ENCODE data around the gene UBQLNL. TPM values are rescaled to one million over a fixed set of nuclear protein-coding genes. Genes with fewer than 3 reads are reported as not detected.

UBQLNL gene
- total and polyA plus RNA-seq, 10 of the 15 experiments (the other 5 are each of a cell fraction or from before 2014, with no cell fraction given) = 0.13 to 1.6 (median 0.37) TPM

DNA sequence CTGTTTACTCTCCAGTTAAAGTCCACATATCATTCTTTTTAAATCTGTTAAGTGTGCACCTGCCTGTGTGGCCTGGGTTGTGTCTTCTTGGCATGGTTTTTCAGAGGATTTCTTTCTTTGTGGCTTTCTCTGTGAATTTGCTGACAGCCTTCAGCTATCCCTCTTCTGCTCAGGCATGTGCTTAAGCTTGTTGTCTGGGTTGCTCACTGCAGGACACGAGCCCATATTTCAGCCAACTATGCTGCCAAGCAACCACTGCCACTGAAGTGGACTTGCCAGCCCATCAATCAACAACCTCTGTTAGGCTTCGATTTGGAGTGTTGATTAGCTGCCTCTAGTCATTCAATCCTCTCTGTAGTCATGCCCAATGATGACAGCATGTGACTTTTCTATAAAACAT is 49.0 kb downstream of the UBQLNL start (continued):
- TF ChIP-seq, protein P1, sequence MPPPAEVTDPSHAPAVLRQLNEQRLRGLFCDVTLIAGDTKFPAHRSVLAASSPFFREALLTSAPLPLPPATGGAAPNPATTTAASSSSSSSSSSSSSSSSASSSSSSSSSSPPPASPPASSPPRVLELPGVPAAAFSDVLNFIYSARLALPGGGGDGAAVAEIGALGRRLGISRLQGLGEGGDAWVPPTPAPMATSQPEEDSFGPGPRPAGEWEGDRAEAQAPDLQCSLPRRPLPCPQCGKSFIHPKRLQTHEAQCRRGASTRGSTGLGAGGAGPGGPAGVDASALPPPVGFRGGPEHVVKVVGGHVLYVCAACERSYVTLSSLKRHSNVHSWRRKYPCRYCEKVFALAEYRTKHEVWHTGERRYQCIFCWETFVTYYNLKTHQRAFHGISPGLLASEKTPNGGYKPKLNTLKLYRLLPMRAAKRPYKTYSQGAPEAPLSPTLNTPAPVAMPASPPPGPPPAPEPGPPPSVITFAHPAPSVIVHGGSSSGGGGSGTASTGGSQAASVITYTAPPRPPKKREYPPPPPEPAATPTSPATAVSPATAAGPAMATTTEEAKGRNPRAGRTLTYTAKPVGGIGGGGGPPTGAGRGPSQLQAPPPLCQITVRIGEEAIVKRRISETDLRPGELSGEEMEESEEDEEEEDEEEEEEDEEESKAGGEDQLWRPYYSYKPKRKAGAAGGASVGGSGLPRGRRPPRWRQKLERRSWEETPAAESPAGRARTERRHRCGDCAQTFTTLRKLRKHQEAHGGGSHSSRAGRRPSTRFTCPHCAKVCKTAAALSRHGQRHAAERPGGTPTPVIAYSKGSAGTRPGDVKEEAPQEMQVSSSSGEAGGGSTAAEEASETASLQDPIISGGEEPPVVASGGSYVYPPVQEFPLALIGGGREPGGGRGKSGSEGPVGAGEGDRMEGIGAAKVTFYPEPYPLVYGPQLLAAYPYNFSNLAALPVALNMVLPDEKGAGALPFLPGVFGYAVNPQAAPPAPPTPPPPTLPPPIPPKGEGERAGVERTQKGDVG (CRISPR knock-in tag; IDR thresholded peaks at IDR 0.05) = no peak
- TF ChIP-seq ZNF207 (IDR thresholded peaks at IDR 0.05; ENCODE audit: borderline replicate concordance) = no peak
- no peak for TF ChIP-seq HCFC1 (IDR thresholded peaks at IDR 0.05; ENCODE audit: low read length)
- no peak for TF ChIP-seq PAX8 (IDR thresholded peaks at IDR 0.05)
- no peak for TF ChIP-seq ZNF622 (IDR thresholded peaks at IDR 0.05)
- TF ChIP-seq NFYB (IDR thresholded peaks at IDR 0.05; ENCODE audit: insufficient read depth, low read depth, low read length) = no peak
- TF ChIP-seq TCF12 (IDR thresholded peaks at IDR 0.05; ENCODE audit: low read depth, low read length) = no peak
- no peak for TF ChIP-seq IKZF2 (IDR thresholded peaks at IDR 0.05)
- no peak for TF ChIP-seq POLR2AphosphoS2 (IDR thresholded peaks at IDR 0.05; ENCODE audit: low read depth, low read length)
- no peak for TF ChIP-seq ETV6 (conservative IDR thresholded peaks at IDR 0.05 in 1 of 2, IDR thresholded peaks at IDR 0.05 in 1 of 2; ENCODE audit: borderline replicate concordance in 1 of 2, low read depth in 1 of 2)
- TF ChIP-seq, protein P2, sequence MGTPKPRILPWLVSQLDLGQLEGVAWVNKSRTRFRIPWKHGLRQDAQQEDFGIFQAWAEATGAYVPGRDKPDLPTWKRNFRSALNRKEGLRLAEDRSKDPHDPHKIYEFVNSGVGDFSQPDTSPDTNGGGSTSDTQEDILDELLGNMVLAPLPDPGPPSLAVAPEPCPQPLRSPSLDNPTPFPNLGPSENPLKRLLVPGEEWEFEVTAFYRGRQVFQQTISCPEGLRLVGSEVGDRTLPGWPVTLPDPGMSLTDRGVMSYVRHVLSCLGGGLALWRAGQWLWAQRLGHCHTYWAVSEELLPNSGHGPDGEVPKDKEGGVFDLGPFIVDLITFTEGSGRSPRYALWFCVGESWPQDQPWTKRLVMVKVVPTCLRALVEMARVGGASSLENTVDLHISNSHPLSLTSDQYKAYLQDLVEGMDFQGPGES (IDR thresholded peaks at IDR 0.05) = no peak
- no peak for TF ChIP-seq RUNX3 (IDR thresholded peaks at IDR 0.05; ENCODE audit: low read length)
- no peak for TF ChIP-seq HDAC6 (IDR thresholded peaks at IDR 0.05; ENCODE audit: unreplicated experiment)
- no peak for TF ChIP-seq PAX5 (IDR thresholded peaks at IDR 0.05; ENCODE audit: borderline replicate concordance, low read depth, low read length)

Other genes starting within 250 kb of the UBQLNL start
Only the 7 nearest of the 19 such genes appear.
- gene OR51I1, start 75.2 kb downstream of the UBQLNL start, total RNA-seq (2014; rRNA removed) = 0.11 TPM in 1 of 2 replicates, not detected in the other
- not detected in 2 replicates for gene OR51I1, start 75.2 kb downstream of the UBQLNL start, total RNA-seq (2014; rRNA removed; fragmentation: Illumina TruSeq; extraction: Trizol)
- not detected in 2 replicates for gene OR51I1, start 75.2 kb downstream of the UBQLNL start, total RNA-seq (2021)
- 0.10 and 0.16 TPM in 2 replicates for gene OR51I1, start 75.2 kb downstream of the UBQLNL start, polyA plus RNA-seq (2011; rRNA removed)
- gene OR51I1, start 75.2 kb downstream of the UBQLNL start, polyA plus RNA-seq (2014; fragmentation: Illumina TruSeq; extraction: Trizol) = not detected in 2 replicates
- gene OR51I1, start 75.2 kb downstream of the UBQLNL start, polyA plus RNA-seq (2014; fragmentation: Nextera tagmentation; extraction: Ambion mirVana) = not detected
- not detected in 2 replicates for gene OR51I1, start 75.2 kb downstream of the UBQLNL start, polyA plus RNA-seq (2014; rRNA removed)
- not detected for gene OR51I1, start 75.2 kb downstream of the UBQLNL start, polyA plus RNA-seq (2016; fragmentation: Nextera tagmentation; extraction: Ambion mirVana)
- 0.05 TPM in 1 of 2 replicates, not detected in the other for gene OR51I2, start 67.4 kb downstream of the UBQLNL start, total RNA-seq (2014; rRNA removed)
- not detected in 2 replicates for gene OR51I2, start 67.4 kb downstream of the UBQLNL start, total RNA-seq (2014; rRNA removed; fragmentation: Illumina TruSeq; extraction: Trizol)
- gene OR51I2, start 67.4 kb downstream of the UBQLNL start, total RNA-seq (2021) = not detected in 2 replicates
- not detected in 2 replicates for gene OR51I2, start 67.4 kb downstream of the UBQLNL start, polyA plus RNA-seq (2011; rRNA removed)
- not detected in 2 replicates for gene OR51I2, start 67.4 kb downstream of the UBQLNL start, polyA plus RNA-seq (2014; fragmentation: Illumina TruSeq; extraction: Trizol)
- not detected for gene OR51I2, start 67.4 kb downstream of the UBQLNL start, polyA plus RNA-seq (2014; fragmentation: Nextera tagmentation; extraction: Ambion mirVana)
- gene OR51I2, start 67.4 kb downstream of the UBQLNL start, polyA plus RNA-seq (2014; rRNA removed) = not detected in 2 replicates
- not detected for gene OR51I2, start 67.4 kb downstream of the UBQLNL start, polyA plus RNA-seq (2016; fragmentation: Nextera tagmentation; extraction: Ambion mirVana)
- gene OR52D1, start 28.0 kb downstream of the UBQLNL start, total RNA-seq (2014; rRNA removed) = not detected in 2 replicates
- not detected in 2 replicates for gene OR52D1, start 28.0 kb downstream of the UBQLNL start, total RNA-seq (2014; rRNA removed; fragmentation: Illumina TruSeq; extraction: Trizol)
- not detected in 2 replicates for gene OR52D1, start 28.0 kb downstream of the UBQLNL start, total RNA-seq (2021)
- not detected in 2 replicates for gene OR52D1, start 28.0 kb downstream of the UBQLNL start, polyA plus RNA-seq (2011; rRNA removed)
- gene OR52D1, start 28.0 kb downstream of the UBQLNL start, polyA plus RNA-seq (2014; fragmentation: Illumina TruSeq; extraction: Trizol) = not detected in 2 replicates
- gene OR52D1, start 28.0 kb downstream of the UBQLNL start, polyA plus RNA-seq (2014; fragmentation: Nextera tagmentation; extraction: Ambion mirVana) = not detected
- gene OR52D1, start 28.0 kb downstream of the UBQLNL start, polyA plus RNA-seq (2014; rRNA removed) = not detected in 2 replicates
- gene OR52D1, start 28.0 kb downstream of the UBQLNL start, polyA plus RNA-seq (2016; fragmentation: Nextera tagmentation; extraction: Ambion mirVana) = not detected
- gene UBQLN3, start 6.7 kb downstream of the UBQLNL start, total RNA-seq (2014; rRNA removed) = not detected in 2 replicates
- gene UBQLN3, start 6.7 kb downstream of the UBQLNL start, total RNA-seq (2014; rRNA removed; fragmentation: Illumina TruSeq; extraction: Trizol) = not detected in 2 replicates
- not detected in 2 replicates for gene UBQLN3, start 6.7 kb downstream of the UBQLNL start, total RNA-seq (2021)
- 0.06 TPM in 1 of 2 replicates, not detected in the other for gene UBQLN3, start 6.7 kb downstream of the UBQLNL start, polyA plus RNA-seq (2011; rRNA removed)
- not detected in 2 replicates for gene UBQLN3, start 6.7 kb downstream of the UBQLNL start, polyA plus RNA-seq (2014; fragmentation: Illumina TruSeq; extraction: Trizol)
- not detected for gene UBQLN3, start 6.7 kb downstream of the UBQLNL start, polyA plus RNA-seq (2014; fragmentation: Nextera tagmentation; extraction: Ambion mirVana)
- not detected in 2 replicates for gene UBQLN3, start 6.7 kb downstream of the UBQLNL start, polyA plus RNA-seq (2014; rRNA removed)
- not detected for gene UBQLN3, start 6.7 kb downstream of the UBQLNL start, polyA plus RNA-seq (2016; fragmentation: Nextera tagmentation; extraction: Ambion mirVana)
- gene OR52H1, start 31.8 kb upstream of the UBQLNL start, total RNA-seq (2014; rRNA removed) = 0.17 and 0.44 TPM in 2 replicates
- 0.40 and 0.46 TPM in 2 replicates for gene OR52H1, start 31.8 kb upstream of the UBQLNL start, total RNA-seq (2014; rRNA removed; fragmentation: Illumina TruSeq; extraction: Trizol)
- 0.19 and 0.28 TPM in 2 replicates for gene OR52H1, start 31.8 kb upstream of the UBQLNL start, total RNA-seq (2021)
- gene OR52H1, start 31.8 kb upstream of the UBQLNL start, polyA plus RNA-seq (2011; rRNA removed) = 0.13 and 0.29 TPM in 2 replicates
- gene OR52H1, start 31.8 kb upstream of the UBQLNL start, polyA plus RNA-seq (2014; fragmentation: Illumina TruSeq; extraction: Trizol) = 0.06 and 0.19 TPM in 2 replicates
- not detected for gene OR52H1, start 31.8 kb upstream of the UBQLNL start, polyA plus RNA-seq (2014; fragmentation: Nextera tagmentation; extraction: Ambion mirVana)
- gene OR52H1, start 31.8 kb upstream of the UBQLNL start, polyA plus RNA-seq (2014; rRNA removed) = 0.10 and 0.15 TPM in 2 replicates
- gene OR52H1, start 31.8 kb upstream of the UBQLNL start, polyA plus RNA-seq (2016; fragmentation: Nextera tagmentation; extraction: Ambion mirVana) = not detected
- gene OR52B6, start 64.2 kb upstream of the UBQLNL start, total RNA-seq (2014; rRNA removed) = not detected in 2 replicates
- gene OR52B6, start 64.2 kb upstream of the UBQLNL start, total RNA-seq (2014; rRNA removed; fragmentation: Illumina TruSeq; extraction: Trizol) = not detected in 2 replicates
- gene OR52B6, start 64.2 kb upstream of the UBQLNL start, total RNA-seq (2021) = not detected in 2 replicates
- gene OR52B6, start 64.2 kb upstream of the UBQLNL start, polyA plus RNA-seq (2011; rRNA removed) = not detected in 2 replicates
- gene OR52B6, start 64.2 kb upstream of the UBQLNL start, polyA plus RNA-seq (2014; fragmentation: Illumina TruSeq; extraction: Trizol) = not detected in 2 replicates
- under 1 TPM in 1 of 2 experiments, not detected in 1; 0.07 TPM for gene OR52B6, start 64.2 kb upstream of the UBQLNL start, polyA plus RNA-seq (2014; fragmentation: Nextera tagmentation; extraction: Ambion mirVana)
- gene OR52B6, start 64.2 kb upstream of the UBQLNL start, polyA plus RNA-seq (2014; rRNA removed) = not detected in 2 replicates
- not detected for gene OR52B6, start 64.2 kb upstream of the UBQLNL start, polyA plus RNA-seq (2016; fragmentation: Nextera tagmentation; extraction: Ambion mirVana)
- gene TRIM6, start 79.9 kb upstream of the UBQLNL start, total RNA-seq (2014; rRNA removed) = 4.5 and 6.4 TPM in 2 replicates
- 5.1 and 5.6 TPM in 2 replicates for gene TRIM6, start 79.9 kb upstream of the UBQLNL start, total RNA-seq (2014; rRNA removed; fragmentation: Illumina TruSeq; extraction: Trizol)
- gene TRIM6, start 79.9 kb upstream of the UBQLNL start, total RNA-seq (2021) = 3.1 and 4.4 TPM in 2 replicates
- 1.4 and 1.6 TPM in 2 replicates for gene TRIM6, start 79.9 kb upstream of the UBQLNL start, polyA plus RNA-seq (2011; rRNA removed)
- gene TRIM6, start 79.9 kb upstream of the UBQLNL start, polyA plus RNA-seq (2014; fragmentation: Illumina TruSeq; extraction: Trizol) = 6.8 and 8.1 TPM in 2 replicates
- gene TRIM6, start 79.9 kb upstream of the UBQLNL start, polyA plus RNA-seq (2014; fragmentation: Nextera tagmentation; extraction: Ambion mirVana) = 1 to 10 TPM; 4.0 to 4.1 TPM
- 3.7 and 4.6 TPM in 2 replicates for gene TRIM6, start 79.9 kb upstream of the UBQLNL start, polyA plus RNA-seq (2014; rRNA removed)
- 1 to 10 TPM; 3.6 to 4.3 TPM for gene TRIM6, start 79.9 kb upstream of the UBQLNL start, polyA plus RNA-seq (2016; fragmentation: Nextera tagmentation; extraction: Ambion mirVana)